Occipital lobe (tissue), 2 donors: ENCODE data around the gene TCN1. TPM values are rescaled to one million over a fixed set of nuclear protein-coding genes. Genes with fewer than 3 reads are reported as not detected.

Experiments used
- DNase-seq: peaks from one replicate; lab custom pipeline; 2025; lab: John Stamatoyannopoulos, UW
- total RNA-seq: library from RNA; depleted of rRNA; stranded (reverse); fragments of >200 nt; gene quantifications from one replicate; pipeline ENCODE4 v1.2.3, GENCODE V29; 2014

The TCN1 gene
- total RNA-seq, 1 donor from 2014 or later = 1.2 TPM

- peak; percentile 77 for DNase-seq
Measured at GRCh38 chr11:59810189-59810910, 55.9 kb downstream of the TCN1 start, which contains the start of gene MRPL16. TSS of gene MRPL16 (minus strand) at chr11:59810778. CDS start at chr11:59810658, 120 bp downstream.

GRCh38 chr11:59807047-59807610 is 59.2 kb downstream of the TCN1 start:
- DNase-seq = no peak

- DNase-seq = no peak
Measured at GRCh38 chr11:59804061-59804460, 62.2 kb downstream of the TCN1 start.

Other genes with a start within 250 kb of the TCN1 start
- 3.7 TPM for gene PATL1, start 197.4 kb downstream of the TCN1 start, total RNA-seq
- not detected for gene OR10V1, start 152.6 kb downstream of the TCN1 start, total RNA-seq
- gene STX3, start 111.1 kb downstream of the TCN1 start, total RNA-seq = 26.4 TPM
- 29.6 TPM for gene MRPL16, start 55.7 kb downstream of the TCN1 start, total RNA-seq
- not detected for gene CBLIF, start 21.0 kb downstream of the TCN1 start, total RNA-seq
- not detected for gene OOSP3, start 12.3 kb upstream of the TCN1 start, total RNA-seq
- 1.6 TPM for gene OOSP1, start 71.9 kb upstream of the TCN1 start, total RNA-seq
- not detected for gene OOSP4A, start 97.5 kb upstream of the TCN1 start, total RNA-seq
- not detected for gene OOSP4B, start 150.7 kb upstream of the TCN1 start, total RNA-seq
- not detected for gene OOSP2, start 173.9 kb upstream of the TCN1 start, total RNA-seq
- 0.16 TPM for gene MS4A3, start 190.2 kb upstream of the TCN1 start, total RNA-seq
- gene MS4A2, start 222.2 kb upstream of the TCN1 start, total RNA-seq = 0.16 TPM